ELF-1 (cell line): Measurements from ENCODE around the gene CST4.
"Not testable (repeated sequence)": the region's sequence is repeated elsewhere in the genome, so short reads cannot be mapped to it uniquely, and the experiment has no call there.

Experiments
- DNase-seq: peaks from one replicate; pipeline ENCODE4 v3.0.0-alpha.2; 2016; ENCODE audit warnings: low read depth, low spot score

The CST4 gene

DNA sequence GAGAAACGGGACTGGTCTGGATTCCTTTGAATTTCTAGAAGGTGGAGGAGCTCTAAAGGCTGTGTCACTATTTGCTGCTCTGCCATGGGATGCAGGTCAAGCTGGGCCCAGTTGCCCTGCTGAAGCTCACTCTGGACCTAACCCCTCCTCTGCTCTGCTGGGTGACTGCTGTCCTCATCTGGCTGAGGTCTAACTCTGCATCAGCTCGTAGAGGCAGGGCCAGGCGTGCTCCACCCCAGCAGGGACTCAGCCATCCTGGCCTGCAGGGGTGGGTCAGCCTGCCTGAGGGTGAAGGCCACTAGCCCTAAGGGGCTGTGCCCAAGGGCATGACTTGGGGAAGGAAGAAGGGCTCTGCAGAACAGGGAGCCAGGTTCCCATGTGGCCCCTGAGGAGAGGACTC is 852 bp downstream of the CST4 start:
- no peak for DNase-seq

DNA sequence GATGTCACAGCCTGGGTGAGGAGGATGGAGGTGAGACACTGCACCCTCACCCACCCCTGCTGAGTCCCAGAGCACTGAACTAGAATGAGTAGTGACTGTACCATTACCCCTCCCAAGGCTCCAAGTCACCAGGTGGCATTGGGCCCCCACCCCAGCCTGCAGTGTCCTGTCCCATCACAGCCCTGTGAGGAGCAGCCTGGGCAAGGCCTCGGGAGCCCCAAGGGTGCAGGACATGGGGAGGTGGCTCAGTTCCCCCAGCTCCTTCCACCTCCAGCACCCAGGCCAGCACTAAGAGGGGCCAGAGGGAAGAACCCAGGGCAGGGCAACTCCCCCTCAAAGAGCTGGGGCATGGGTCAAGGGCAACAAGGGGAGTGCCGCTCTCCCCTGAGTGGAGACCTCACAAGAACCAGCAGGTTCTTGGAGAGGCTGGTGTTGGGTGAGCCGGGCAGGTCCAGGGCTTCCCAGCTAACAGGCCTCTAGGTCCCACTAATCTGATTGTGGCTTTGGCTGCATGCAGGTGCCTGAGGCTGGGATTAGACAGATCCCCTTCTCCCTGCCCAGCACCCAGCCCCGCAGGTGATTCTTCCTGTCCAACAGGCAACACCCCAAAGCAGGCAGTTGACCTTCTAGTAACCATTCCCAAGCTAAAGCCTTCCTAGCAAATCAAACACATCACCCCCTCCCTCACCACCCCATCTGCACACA is 2.6 kb downstream of the CST4 start:
- DNase-seq = no peak

DNA sequence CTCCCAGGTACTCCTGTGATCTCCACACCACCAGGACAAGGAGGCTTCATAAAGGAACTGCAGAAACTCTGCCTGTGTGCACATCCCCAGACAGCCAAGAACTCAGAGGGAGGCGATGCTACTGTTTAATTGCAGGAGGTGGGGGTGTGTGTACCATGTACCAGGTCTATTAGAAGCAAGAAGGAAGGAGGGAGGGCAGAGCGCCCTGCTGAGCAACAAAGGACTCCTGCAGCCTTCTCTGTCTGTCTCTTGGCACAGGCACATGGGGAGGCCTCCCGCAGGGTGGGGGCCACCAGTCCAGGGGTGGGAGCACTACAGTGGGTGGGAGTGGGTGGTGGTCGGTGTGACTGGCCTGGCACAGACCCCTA is 3.3 kb downstream of the CST4 start:
- DNase-seq = not testable (repeated sequence)

DNA sequence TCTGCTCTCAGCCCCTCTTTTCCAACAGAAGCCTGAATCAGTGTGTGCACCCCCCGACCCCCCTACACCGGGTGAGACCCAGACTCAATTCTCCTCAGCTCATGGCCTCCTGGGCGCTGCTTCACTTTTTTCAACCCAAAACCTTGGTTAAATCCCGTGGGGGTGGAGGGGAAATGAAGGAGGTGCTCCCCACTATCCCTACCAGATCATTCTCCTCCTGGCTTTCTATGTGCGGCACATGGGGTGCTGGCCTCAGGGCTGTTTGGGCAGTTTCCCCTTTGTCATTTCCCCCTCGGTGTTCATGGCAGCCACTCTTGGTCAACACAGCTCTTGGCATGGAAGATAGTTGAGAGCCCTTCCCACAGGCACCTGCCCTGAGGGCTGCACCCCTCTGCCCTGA is 4.6 kb downstream of the CST4 start:
- no peak for DNase-seq

DNA sequence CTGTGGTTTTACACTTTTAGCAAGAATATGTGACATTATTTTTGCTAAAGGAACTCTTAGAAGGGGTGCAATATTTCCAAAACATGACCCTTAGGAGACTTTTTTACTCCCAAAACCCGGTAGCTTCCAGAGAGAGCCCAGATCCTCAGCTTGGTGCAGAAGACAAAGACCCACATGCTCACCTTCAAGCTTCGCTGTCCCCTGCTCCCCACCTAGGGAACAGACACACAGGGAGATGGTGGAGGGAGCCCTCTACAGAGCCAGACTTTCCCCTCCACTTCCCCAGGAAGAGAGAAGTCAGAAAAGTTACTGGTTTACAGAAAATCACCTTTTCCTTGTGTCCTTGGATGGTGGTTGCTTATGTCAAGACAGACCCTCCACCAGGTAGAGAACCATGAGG is 5.0 kb downstream of the CST4 start:
- DNase-seq = no peak

DNA sequence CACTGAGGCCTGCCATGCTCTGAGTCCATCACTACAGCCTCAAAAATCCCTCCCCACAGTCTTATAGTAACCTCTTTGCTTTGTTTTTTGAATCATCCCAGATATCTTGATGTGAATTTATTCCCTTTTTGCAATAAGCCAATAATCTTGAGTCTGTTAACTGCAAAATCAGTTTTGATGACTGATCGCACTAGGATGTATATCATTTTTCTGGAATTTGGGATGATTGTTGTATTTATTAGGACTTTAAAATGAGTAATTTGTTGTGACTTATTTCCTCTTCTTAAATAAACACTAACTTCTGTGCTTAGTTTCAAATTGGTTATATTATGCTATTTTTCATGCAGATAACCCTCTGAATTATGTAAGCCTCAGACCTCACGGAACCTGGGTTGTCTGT is 5.6 kb downstream of the CST4 start:
- no peak for DNase-seq

DNA sequence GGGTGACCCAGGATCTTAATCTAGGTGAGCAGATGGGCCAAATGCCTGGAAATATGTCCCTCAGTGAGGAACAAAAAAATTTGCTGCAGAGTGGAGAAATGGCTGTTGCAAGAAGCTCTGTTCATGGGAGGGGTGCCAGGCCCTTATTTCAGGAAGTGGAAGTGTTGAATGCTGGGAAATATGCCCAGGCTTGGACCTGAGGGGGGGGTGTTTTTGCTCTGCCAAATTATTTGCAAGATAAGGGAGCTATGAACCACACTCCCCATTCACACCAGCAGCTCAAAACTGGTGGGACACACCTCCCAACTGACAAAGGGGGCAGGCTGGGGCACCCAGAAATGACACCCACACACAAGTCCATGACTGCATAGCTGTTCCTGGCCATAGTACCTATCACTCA is 8.7 kb downstream of the CST4 start:
- DNase-seq = no peak

DNA sequence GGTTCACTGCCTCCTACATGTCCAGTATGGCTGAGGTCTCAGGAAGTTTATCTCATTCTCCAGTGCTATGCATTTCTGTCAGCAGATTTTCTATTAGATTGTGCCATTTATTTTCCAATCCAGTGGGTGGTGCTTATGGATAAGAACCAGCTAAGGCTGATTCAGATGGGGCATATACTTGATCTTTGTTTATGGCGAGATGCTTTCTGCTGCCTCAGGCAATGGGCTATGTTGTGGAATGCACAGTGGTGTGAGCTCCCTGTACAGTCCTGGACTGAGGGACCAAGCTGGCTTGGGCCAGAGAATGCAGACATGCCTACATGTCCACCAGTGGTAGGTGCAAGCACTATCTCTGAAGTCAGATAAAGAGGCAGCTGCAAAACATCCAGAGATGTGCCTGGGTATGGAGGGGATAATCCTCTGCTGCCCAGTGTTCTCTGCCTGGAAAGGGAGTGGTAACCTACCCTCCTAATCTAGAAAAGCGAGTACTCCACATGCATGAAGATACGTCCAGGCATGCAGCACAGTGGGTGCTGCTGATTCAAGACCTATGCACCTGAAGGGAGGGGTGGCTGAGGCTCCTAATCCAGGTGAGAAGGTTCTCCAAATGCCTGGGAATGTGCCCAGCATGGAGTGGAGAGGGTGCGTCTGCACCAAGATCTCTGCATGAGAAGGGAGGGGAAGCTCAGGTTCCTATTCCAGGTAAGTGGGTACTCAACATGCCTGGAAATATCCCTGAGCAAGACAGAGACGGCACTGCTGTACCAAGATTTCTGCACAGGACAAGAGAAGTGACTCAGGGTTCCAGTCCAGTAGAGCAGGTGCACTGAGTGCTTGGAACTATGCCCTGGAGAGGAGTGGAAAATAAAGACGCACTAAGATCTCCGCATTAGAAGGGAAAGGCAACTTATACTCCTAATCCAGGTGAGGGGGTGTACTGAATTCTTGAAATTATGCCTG is 9.4 kb downstream of the CST4 start:
- no peak for DNase-seq

DNA sequence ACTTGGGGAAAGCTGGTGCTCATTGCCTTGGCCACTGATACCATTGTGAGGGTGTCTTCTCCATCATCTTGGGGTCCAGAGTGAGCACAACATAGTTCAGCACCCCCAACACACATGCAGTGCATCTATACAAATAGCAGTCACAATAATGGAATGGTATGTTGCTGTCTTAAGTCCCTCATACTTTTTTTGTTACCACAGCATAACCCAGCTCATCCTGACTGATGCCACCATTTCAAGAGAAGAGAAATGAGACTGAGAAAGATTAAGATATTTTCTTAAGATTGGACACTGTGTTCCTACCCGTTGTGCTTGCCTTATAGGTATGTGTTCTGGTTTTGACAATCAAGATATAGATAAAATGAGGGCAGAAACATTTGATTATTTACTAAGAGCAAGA is 15.6 kb downstream of the CST4 start:
- no peak for DNase-seq

DNA sequence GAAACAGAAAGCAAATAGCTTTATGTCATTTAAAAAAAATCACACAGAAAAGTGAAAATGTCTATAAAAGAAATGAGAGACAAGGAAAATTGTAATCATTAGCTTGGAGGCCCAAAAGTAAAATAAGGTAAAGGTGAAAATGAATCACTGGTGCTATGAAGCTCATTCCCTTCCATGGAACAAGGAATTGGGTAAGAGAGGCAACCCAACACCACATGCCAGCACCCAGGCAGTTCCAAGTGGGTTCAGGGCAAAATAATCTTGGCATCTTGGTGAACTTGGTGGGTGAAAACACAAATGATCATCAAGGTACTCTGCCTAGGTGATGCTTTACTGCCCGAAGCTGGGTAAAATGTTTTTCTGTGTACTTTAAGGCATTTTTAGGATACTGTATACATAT is 16.7 kb downstream of the CST4 start:
- no peak for DNase-seq

DNA sequence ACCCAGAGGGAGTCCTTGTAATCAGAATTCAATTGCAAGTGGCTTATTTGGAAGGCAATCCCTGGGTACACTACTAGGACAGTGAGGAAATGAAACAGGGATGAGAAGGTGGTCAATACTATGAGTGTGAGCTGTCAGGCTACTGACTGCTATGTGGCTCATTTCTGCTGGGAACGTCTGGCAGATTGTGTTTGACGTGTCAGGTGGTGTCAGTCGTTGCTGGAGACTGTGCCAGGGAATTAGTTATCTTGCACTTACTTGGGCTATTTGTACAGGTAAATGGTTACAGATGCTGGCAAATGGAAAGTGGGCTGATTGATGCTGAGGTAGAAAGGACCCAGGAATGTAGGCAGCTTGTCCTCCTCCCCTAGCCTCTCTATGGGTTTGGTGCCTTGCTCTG is 17.4 kb downstream of the CST4 start:
- no peak for DNase-seq

DNA sequence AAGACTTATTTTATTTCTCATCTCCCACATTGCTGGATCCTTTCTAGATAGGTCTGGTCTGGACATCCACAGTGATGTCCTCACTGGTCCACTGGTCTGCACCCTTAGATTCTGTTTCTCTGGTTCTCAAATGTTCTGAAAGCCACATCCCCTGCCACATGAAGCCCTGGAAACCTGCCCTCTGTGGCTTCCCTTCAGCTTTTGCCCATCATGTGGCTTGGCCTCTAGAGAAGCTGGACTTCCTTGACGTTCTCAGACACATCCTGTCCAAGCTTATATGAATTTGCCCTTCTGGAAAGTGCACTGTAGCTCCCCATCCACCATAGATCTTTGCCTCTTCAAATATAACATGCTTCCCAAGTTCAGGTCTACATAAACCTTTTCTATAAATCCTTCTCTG is 18.5 kb downstream of the CST4 start:
- no peak for DNase-seq

DNA sequence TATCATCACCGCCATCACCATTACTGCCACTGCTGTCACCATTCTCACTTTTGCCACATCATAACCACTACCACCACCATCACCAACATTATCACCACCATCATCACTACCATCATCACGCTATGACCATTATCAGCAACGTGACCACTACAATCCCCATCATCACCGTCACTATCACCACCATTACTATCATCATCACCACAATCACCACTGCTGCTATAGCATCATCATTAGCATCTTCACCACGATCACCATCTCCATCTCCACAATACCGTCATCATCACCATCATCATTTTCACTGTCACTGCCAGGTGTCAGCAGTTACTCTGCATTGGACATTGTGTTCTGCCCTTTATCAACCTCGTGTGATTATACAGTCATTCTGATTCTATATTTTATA is 19.0 kb downstream of the CST4 start:
- no peak for DNase-seq

DNA sequence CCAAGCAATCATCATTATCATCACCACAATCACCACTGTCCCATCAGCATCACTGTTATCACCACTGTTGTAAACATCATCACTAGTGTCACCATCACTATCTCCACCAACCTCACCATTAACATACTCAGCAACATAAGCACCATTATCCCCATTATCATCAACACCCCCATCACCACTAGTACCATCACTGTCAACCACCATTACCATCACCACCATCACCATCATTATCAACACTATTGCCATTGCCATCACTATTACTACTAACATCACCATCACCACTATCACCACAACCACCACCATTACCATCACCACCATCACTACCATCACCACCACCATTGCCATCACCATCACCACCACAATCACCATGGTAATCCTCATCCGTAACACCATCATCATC is 19.5 kb downstream of the CST4 start:
- no peak for DNase-seq

DNA sequence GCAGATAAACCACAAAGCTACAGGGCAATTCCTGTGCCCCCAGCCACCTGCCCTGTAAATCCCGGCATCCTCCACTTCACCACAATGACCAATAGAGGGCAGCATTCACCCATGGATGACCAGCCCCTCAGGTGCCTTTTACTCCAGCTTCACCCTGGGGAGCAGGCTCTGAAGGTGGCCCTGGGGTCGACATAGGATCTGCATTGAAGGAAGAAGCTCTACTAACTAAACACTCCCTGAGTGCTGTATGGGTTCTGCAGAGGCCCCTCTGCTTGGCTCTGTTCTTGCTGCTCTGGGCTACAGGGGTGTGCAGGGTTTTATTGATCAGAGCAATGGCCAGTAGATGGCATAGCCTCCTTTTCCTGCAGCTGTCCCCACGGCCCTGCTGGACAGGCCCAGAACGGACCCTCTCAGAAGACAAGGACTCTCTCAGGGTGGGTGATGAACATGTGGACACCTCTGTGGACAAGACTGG is 20.3 kb downstream of the CST4 start:
- peak; percentile 85 for DNase-seq

DNA sequence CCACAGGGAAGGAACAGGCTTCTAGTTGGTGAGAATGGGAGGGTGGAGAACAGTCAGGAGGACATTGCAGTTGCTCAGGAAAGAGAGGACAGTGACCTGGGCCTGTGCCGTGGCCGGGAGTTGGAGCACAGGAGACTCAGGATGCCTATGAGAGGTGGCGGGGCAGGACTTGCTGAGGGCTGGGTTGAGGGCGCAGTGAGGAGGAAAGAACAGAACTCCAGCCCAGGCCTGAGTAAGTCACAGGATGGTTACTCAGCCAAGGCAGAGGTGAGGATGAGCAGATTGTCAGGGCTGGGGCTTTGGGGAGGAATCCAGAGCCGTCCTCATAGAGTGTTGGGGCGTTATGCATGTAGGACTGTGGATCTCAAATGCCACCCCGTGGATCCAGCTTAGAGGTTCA is 21.2 kb downstream of the CST4 start:
- DNase-seq = no peak

DNA sequence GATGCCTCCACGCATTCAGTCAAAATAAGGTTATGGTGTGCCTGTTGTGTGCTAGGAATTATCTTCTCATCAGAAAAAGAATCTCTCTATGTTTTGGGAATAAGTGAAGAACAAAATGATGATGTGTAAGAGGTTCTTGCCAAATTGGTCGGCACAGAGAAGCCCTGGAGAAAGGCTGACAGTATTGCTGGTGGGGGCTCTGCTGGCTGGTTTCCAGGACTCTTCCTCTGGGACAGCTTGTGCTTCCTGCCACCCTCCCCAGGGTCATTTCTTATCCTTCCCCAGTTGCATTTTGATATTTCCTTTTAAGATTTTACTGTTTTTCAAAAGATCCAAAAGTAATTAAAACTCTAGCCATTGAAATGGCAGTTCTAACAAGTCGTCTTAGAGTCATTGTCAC is 22.1 kb downstream of the CST4 start:
- DNase-seq = no peak

DNA sequence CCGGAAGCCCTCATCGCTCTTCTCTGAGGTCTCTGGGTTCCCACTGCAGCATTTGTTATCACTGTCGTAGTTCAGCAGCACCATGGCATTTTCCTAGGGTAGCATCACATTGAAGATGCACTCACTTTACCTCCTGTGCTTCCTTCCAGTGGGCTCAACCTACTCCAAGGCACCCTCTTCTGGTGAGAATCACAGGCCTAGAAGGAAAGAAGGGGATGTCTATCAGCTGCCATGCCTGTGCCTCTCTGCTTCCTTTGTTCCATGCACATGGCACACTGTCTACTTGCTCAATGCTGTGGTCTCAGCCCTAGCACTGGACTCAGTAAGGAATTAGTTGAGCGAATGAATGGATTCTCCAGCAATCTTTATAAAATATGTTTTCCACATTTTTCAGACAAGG is 22.6 kb downstream of the CST4 start:
- peak; percentile 19 for DNase-seq

DNA sequence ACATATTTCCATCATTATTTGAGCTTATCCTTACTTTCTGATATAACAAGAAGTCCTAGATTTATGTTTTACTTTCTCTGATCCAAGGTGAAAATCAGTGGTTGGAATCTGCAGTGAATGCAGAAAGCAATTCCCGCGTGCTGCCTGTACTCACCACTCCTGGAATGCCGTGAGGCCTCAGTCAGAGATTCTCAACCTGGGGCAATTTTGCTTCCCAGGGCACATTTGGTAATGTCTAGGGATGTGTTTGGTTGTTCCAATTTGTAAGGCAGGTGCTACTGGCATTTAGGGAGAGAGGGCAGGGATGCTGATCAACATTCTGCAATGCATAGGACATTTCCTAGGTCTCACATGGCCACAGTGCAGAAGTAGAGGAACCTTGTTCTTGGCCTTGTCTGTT is 23.9 kb downstream of the CST4 start:
- DNase-seq = no peak

DNA sequence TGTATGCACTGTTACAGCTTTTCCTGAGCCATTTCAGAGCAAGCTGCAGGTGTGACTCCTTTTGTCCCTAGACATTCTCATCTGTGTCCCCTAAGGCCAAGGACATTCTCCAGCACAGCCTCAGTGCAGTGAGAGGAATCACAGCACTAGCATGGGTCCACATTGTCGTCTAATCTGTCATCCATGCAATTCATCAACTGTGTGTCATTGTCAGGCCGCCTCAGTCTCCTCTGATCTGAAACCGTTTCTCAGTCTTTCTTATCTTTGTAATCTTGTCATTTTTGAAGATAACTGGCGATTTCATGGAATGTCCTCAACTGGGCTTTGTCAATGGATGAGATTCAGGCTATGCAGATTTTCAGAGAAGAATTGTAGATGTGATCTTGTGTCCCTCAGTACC is 24.8 kb downstream of the CST4 start:
- DNase-seq = not testable (repeated sequence)

DNA sequence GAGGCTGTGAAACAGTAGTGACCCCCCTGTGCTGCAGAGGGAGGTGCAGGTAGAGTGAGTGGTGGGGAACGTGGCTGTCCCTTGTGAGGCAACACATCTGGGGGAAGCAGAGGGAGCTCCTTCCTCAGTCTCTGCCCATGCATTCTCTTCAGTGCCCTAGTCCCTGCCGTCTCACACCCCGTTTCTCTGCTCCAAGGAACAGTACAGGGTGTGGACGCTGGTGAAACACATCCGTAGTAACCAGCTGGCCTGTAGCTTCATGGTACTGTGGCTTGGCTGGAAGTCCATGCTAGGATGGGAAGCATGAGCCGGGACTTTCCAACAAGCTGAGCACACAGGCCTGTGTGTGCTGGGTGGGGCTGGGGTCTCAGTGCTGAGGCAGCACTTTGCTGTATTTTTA is 25.7 kb downstream of the CST4 start:
- no peak for DNase-seq

DNA sequence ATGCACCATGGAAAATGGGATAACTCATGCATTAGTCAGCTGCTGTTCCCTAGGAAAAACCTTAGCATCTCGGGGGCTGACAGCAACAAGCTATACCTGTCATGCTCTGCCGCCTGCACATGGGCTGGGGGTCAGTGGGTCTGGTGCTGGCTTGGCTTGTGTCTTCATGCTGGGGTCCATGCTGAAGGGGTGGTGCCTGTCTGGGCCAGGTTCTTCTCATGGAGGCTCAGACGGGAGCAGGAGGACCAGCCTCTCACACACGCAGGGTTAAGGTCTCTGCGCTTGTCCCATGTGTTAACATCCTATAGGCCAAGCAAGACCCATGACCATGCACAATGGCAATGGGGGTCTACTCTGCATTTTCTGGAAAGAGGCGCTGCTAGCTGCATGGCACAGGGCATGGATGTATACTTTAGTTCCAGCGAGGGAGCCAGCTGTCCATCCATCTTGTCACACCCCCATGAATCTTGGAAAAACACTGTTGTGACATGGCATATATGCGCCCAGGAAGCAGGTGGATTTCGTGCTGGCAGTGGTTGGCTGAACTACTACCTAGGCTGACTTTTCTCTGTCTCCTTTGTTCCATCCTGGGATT is 26.5 kb downstream of the CST4 start:
- no peak for DNase-seq

DNA sequence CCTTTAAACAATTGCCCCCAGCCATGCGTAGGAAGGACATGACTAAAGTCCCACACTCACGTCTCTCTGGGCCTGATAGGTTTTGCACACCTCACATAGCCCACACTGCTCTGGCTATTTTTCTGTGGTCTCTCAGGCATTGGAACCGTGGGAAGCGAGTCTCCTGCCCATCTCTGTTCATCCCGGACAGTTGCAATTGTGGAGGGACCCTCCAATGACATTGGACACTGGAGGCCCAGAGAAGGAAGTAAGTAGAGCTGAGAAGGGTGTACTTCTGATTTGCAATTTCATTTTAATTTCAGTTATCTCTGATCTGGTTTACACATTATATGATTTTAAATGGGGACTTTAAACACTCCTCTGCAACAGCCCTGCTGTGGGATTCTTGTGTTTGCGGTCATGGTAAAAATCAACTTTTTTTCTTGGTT is 27.8 kb downstream of the CST4 start:
- no peak for DNase-seq
